Right ventricle myocardium inferior (tissue), 1 donor: ENCODE data around the gene MGAT1. TPM values are rescaled to one million over a fixed set of nuclear protein-coding genes. Genes with fewer than 3 reads are reported as not detected.
"Not testable (repeated sequence)": the region's sequence is repeated elsewhere in the genome, so short reads cannot be mapped to it uniquely, and the experiment has no call there.

Experiments used
- ATAC-seq: fragments of 200-7000 bp; cut with Tn5 transposase; one replicate; pipeline ENCODE4 v1.9.1; 2020; ENCODE audit warnings: mild to moderate bottlenecking, moderate library complexity
- DNase-seq: peaks from one replicate; pipeline ENCODE4 v3.0.0; 2021; ENCODE audit errors: missing footprints
- intact Hi-C: fragments of 100-400 bp; cut with DNase I; formaldehyde crosslinking; loops from one replicate; pipeline ENCODE4 v1.11.0; 2022
- total RNA-seq: library from RNA; stranded (reverse); fragmentation: NEBNext Ultra II Directional; extraction: Animal tissue kit (Norgen Biotek cat#: 25700); gene quantifications from one replicate; pipeline ENCODE4 v1.2.1, GENCODE V29; 2021
- donor health status: DM: no; HTN: yes; CAD: no; lungs with severe emphysema.

MGAT1 gene
- total RNA-seq, 1 donor from 2014 or later, result 76.0 TPM

- ATAC-seq (no peak), DNase-seq (no peak)
- intact Hi-C loops, result no loop called here
Measured at GRCh38 chr5:180775624-180776023, 27.0 kb downstream of the MGAT1 start.

- intact Hi-C loops, result no loop called here
- DNase-seq (no peak), ATAC-seq (no peak)
Measured at GRCh38 chr5:180771839-180772238, 30.8 kb downstream of the MGAT1 start.

- DNase-seq (no peak), ATAC-seq (no peak)
- intact Hi-C loops, result no loop called here
Measured at GRCh38 chr5:180769821-180770220, 32.8 kb downstream of the MGAT1 start.

- intact Hi-C loops, result no loop called here
- no peak for DNase-seq
- ATAC-seq, result no peak
Measured at GRCh38 chr5:180755601-180756000, 47.0 kb downstream of the MGAT1 start.

GRCh38 chr5:180744253-180744652, 58.4 kb downstream of the MGAT1 start:
- no peak for ATAC-seq
- intact Hi-C loops, result no loop called here
- no peak for DNase-seq

GRCh38 chr5:180742727-180743126, 59.9 kb downstream of the MGAT1 start:
- intact Hi-C loops, result no loop called here
- ATAC-seq, result no peak
- no peak for DNase-seq

GRCh38 chr5:180740953-180741352, 61.7 kb downstream of the MGAT1 start:
- DNase-seq, intact Hi-C loops, ATAC-seq: not testable (repeated sequence)

- DNase-seq (no peak), ATAC-seq (no peak)
- intact Hi-C loops, result no loop called here
Measured at GRCh38 chr5:180739958-180740357, 62.6 kb downstream of the MGAT1 start, which contains the start of gene OR2Y1. OR2Y1 (minus strand) TSS chr5:180740058; CDS start chr5:180740058, 0 bp downstream.

GRCh38 chr5:180739271-180739670, 63.3 kb downstream of the MGAT1 start:
- intact Hi-C loops, result no loop called here
- ATAC-seq (no peak), DNase-seq (no peak)

- ATAC-seq (no peak), DNase-seq (no peak)
- intact Hi-C loops, result no loop called here
Measured at GRCh38 chr5:180736536-180736935, 66.1 kb downstream of the MGAT1 start.

Other genes with a start within 250 kb of the MGAT1 start
- not detected for gene SCGB3A1, start 211.3 kb downstream of the MGAT1 start, total RNA-seq
- 5.5 TPM for gene FLT4, start 153.2 kb downstream of the MGAT1 start, total RNA-seq
- gene OR2Y1, start 62.7 kb downstream of the MGAT1 start, total RNA-seq, result not detected
- 14.7 TPM for gene ZFP62, start 58.5 kb upstream of the MGAT1 start, total RNA-seq
- 0.41 TPM for gene BTNL8, start 96.4 kb upstream of the MGAT1 start, total RNA-seq
- gene BTNL3, start 186.0 kb upstream of the MGAT1 start, total RNA-seq, result not detected
- gene BTNL9, start 237.5 kb upstream of the MGAT1 start, total RNA-seq, result 37.6 TPM